ENCODE data around the gene AKAP8L.

Gene AKAP8L

DNA sequence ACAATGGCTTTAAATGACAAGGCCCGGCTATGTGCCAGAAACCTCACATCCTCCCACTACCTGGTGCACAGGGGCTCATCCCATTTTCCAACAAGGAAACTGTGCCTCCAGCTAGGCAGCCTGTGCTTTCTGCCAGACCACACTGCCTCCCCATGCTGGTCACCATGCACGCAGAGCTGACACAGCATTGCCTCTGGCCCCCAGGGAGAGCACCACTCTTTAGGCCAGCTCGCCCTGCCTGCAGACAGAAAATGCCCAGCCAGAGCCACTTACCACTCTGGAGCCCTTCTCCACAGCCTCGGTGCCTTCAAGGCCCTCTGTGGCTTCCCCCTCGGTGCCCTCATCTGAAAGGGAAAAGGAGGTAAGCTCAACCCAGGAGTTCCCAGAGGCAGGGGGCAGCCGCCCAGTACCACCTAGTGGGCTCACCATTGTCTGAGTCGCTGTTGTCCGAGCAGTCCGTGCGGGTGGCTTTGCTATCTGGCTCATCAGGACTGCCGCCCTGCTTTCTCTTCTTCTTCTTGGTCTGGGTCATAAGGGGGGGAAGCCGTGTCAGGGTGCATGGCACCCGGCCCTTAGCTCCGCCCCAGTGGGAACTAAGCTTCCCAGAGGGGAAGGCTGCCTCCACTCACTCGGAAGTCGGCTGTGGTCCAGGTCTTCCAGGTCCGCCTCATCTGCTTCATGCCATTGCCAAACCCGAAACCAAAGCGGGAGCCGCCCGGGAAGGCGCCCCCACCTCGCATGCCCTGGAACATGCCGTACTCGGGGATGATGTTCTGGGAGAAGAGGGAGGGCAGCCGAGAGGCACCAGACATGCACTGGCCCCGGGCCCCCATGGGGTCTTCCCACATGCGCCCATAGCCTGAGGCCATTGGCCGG, 18.0 kb downstream of the AKAP8L start:
- no peak overlapping the region for H3K4me3 ChIP-seq (ENCODE audit: low read depth, low read length)
- no peak for TF ChIP-seq CTCF (IDR thresholded peaks at IDR 0.05; ENCODE audit: insufficient read depth, low read depth, low read length, missing control alignments)
- no peak for DNase-seq (ENCODE audit: low read depth)

GRCh38 chr19:15399635-15400034, 19.2 kb downstream of the AKAP8L start:
- no peak for DNase-seq (ENCODE audit: low read depth)
- no peak overlapping the region for H3K4me3 ChIP-seq (ENCODE audit: low read depth, low read length)
- no peak for TF ChIP-seq CTCF (IDR thresholded peaks at IDR 0.05; ENCODE audit: insufficient read depth, low read depth, low read length, missing control alignments)

DNA sequence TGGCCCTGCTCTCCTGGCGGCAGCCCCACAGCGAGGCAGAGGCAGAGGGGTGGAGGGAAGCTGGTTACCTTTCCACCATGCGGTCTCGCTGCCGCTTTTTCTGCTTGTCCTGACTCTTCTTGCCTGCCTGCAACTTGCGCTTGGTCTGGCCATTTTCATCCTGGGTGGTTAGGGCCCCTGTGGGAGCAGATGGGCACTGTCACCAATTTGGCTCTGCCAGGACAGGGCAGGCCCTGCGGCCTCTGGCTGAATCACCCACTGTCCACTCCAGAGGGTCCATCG, 19.6 kb downstream of the AKAP8L start:
- TF ChIP-seq CTCF (IDR thresholded peaks at IDR 0.05; ENCODE audit: insufficient read depth, low read depth, low read length, missing control alignments) = no peak
- no peak for DNase-seq (ENCODE audit: low read depth)
- H3K4me3 ChIP-seq (ENCODE audit: low read depth, low read length) = no peak overlapping the region

DNA sequence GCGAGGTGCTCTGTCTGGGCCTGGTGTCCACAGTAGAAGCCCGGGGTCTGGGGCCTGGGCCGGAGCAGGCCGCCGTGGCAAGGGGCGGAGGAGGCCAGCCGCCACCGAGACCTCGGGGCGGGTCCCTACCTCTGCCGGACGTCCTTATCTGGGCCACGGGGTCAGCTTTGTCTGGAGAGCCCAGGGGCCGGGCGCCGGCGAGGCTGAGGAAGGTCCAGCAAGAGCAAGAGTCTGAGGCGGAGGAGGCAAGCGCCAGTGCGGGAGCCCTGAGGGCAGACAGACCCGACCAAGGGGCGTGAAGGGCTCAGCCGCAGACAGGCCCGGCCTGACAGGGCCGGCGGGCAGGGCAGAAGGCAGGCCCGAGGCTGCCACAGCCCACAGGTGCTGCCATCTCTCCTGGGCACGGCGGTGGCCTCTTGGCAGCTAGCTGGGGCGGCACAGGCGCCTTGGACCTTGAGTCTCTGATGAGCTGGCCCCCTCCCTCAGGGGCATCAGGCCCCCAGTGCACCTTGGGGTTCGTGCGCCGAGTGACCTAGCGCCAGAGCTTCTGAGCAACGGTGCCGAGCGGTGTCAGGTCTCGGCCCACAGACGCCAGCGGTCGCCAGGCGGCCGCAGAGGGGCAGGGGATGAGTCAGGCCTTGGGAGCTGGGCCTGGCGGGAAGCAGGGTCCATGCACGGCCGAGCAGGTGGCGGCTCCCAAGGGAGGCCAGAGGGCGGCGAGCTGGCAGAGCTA, 20.1 kb downstream of the AKAP8L start:
- DNase-seq (ENCODE audit: low read depth) = no peak

DNA sequence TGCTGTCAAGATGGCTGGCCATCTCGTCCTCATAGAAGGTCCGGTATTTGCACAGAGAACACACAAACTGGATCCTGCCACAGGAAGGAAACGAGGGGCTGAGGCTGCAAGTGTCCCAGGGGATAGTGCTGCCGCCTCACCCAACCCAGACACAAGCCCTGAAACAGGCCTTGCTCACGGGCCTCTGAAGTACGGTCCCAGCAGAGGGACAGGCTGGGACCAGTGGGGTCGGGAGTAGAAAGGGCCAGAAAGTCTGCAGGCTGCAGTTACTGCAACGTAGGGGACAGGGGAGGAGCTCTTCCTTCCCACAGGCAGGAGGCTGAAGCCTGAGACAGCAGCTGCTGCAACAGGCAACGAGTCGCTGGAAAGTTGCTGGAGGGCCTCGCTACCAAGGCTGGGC, 21.0 kb downstream of the AKAP8L start:
- no peak for DNase-seq (ENCODE audit: low read depth)
- no peak overlapping the region for H3K4me3 ChIP-seq (ENCODE audit: low read depth, low read length)
- no peak for TF ChIP-seq CTCF (IDR thresholded peaks at IDR 0.05; ENCODE audit: insufficient read depth, low read depth, low read length, missing control alignments)

More for the DNA sequence above, 20.1 kb downstream of the AKAP8L start:
- TF ChIP-seq CTCF (IDR thresholded peaks at IDR 0.05; ENCODE audit: insufficient read depth, low read depth, low read length, missing control alignments) = no peak
- H3K4me3 ChIP-seq (ENCODE audit: low read depth, low read length) = no peak overlapping the region

GRCh38 chr19:15397236-15397635, 21.6 kb downstream of the AKAP8L start:
- no peak overlapping the region for H3K4me3 ChIP-seq (ENCODE audit: low read depth, low read length)
- no peak for DNase-seq (ENCODE audit: low read depth)
- TF ChIP-seq CTCF (IDR thresholded peaks at IDR 0.05; ENCODE audit: insufficient read depth, low read depth, low read length, missing control alignments) = no peak

Measured in GM12865 (cell line).